22Rv1 (cell line): ENCODE measurements around the gene DDX60.

Source experiments
- H3K27ac ChIP-seq: fragments of 450-650 bp; 2 replicates; pipeline ENCODE4 v1.5.1; 2017
- ZFX ChIP-seq: fragments of 450-650 bp; IDR thresholded peaks from 2 replicates; pipeline ENCODE4 v1.6.1; 2017; ENCODE audit warnings: antibody characterized with exemption, borderline replicate concordance
- TF ChIP-seq, protein P1 (sequence below): fragments of 450-650 bp; IDR thresholded peaks from 2 replicates; pipeline ENCODE4 v1.5.1; 2017; ENCODE audit warnings: mild to moderate bottlenecking

Gene DDX60

DNA sequence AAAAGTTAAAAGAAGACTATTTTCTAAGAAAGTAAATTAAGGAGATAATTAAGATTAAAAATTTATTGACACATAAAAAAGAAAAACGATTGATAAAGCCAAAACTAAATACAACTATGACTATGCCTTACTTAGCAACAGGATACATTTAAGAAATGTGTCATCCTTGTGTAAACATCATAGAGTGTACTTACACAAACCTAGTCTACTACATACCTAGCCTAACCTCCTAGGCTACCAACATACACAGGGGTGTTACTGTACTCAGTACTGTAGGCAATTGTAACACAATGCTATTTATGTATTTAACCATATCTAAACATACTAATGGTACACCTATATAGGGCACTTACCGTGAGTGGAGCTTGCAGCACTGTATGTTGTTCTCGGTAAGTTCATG is 117.9 kb downstream of the DDX60 start:
- TF ChIP-seq, protein P1, sequence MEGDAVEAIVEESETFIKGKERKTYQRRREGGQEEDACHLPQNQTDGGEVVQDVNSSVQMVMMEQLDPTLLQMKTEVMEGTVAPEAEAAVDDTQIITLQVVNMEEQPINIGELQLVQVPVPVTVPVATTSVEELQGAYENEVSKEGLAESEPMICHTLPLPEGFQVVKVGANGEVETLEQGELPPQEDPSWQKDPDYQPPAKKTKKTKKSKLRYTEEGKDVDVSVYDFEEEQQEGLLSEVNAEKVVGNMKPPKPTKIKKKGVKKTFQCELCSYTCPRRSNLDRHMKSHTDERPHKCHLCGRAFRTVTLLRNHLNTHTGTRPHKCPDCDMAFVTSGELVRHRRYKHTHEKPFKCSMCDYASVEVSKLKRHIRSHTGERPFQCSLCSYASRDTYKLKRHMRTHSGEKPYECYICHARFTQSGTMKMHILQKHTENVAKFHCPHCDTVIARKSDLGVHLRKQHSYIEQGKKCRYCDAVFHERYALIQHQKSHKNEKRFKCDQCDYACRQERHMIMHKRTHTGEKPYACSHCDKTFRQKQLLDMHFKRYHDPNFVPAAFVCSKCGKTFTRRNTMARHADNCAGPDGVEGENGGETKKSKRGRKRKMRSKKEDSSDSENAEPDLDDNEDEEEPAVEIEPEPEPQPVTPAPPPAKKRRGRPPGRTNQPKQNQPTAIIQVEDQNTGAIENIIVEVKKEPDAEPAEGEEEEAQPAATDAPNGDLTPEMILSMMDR, result no peak
- no peak for TF ChIP-seq ZFX
- H3K27ac ChIP-seq, result no peak overlapping the region

DNA sequence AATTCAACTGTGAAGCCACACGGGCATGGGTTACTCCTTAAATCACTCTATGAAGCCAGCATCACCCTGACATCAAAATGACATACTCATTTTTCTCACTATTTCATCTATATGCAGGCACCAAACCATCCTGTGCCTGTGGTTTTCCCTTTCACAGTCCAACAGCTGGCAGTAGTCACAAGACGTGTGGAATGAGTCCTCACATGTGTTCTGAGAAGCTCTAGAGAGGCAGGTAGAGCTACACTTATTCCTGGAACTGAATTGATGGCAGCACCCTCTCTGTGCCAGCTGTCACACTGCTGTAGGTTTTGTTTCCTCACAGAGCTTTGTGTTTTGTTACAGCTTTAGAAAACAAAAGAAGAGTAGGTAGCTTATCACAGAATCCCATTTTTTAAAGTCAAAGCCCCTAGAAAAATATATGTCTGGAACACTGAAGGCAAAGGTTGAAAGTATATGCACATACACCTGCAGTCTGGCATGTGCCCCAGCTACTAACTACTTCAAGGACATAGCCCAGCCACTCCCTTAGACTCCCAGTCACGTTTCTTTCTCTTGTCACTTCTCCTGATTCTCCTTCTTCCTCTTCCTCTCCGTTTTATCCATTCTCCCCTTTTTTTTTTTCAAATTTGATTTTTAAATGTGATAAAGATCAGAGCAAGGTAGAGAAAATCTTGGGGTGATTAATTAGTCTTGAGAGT is 119.1 kb downstream of the DDX60 start:
- TF ChIP-seq, protein P1, result no peak
- no peak for TF ChIP-seq ZFX
- H3K27ac ChIP-seq, result no peak overlapping the region

DNA sequence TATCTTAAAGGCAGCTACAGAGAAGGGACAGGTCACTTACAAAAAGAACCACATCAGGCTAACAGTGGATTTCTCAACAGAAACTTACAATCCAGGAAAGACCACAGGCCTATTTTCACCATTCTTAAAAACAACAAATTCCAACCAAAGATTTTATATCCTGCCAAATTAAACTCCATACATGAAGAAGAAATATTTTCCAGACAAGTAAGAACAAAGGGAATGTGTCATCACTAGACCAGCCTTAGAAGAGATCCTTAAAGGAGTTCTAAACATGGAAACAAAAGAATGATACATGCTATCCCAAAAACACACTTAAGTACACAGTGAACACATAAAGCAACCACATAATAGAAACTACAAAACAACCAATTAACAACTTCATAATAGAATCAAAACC is 120.6 kb downstream of the DDX60 start:
- H3K27ac ChIP-seq, result no peak overlapping the region
- TF ChIP-seq, protein P1, result no peak
- no peak for TF ChIP-seq ZFX

DNA sequence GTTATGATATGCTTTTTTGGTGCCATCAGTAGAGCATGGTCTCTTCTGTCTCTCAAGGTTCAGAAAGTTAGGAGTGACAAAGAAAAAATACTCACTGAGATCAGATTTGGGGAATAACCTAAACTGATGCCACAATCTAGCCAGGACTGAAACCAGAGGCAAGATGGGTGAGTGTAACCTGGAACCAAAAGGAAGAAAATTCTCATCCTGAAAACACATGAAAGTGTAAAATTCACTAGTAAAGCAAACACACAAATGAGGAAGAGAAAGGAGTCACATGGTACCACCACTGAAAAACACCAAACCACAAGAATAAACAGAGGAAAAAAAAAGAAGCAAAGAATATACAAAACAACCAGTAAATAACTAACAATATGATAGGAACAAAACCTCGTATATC is 129.8 kb downstream of the DDX60 start:
- no peak overlapping the region for H3K27ac ChIP-seq
- TF ChIP-seq ZFX, result no peak
- TF ChIP-seq, protein P1, result no peak

DNA sequence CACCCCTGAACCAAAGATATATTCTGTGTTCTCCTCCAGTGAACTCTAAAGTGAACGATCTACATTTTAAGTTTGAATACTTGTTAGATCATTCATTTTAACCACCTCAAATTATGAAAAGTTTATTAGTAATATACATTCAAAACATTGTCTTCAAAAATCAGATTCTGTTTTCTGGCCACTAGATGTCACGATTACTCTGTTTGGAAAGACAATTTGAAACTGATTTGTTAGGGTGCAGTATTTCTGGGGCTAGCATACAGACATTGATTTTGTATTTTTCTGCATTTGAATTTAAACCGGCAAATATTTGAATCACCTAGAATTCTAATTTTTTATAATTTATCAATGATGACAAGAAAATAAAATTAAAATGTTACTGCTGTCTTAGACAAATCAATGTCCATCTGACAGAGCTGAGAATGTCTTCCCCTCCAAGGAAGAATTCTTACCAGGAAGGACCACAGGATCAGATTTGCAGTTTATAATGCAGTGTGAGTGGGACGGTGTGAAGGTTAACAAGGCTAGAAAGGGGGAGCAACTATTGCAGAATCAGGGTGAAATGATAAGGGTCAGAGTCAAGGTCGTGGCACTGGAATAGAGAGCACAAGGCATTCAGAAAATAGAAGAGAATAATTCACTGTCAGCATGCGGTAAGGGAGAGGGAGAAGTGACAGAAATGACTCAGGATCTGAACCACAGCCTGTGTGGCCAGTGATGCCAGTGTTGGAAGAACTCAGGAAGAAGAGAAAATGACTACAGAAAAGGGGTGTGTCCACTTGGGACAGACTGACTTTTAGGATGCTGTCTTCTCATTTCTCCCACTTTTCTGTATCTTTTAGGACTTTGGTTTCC is 134.6 kb downstream of the DDX60 start:
- no peak overlapping the region for H3K27ac ChIP-seq
- TF ChIP-seq, protein P1, result peak; percentile 78
- TF ChIP-seq ZFX, result no peak

DNA sequence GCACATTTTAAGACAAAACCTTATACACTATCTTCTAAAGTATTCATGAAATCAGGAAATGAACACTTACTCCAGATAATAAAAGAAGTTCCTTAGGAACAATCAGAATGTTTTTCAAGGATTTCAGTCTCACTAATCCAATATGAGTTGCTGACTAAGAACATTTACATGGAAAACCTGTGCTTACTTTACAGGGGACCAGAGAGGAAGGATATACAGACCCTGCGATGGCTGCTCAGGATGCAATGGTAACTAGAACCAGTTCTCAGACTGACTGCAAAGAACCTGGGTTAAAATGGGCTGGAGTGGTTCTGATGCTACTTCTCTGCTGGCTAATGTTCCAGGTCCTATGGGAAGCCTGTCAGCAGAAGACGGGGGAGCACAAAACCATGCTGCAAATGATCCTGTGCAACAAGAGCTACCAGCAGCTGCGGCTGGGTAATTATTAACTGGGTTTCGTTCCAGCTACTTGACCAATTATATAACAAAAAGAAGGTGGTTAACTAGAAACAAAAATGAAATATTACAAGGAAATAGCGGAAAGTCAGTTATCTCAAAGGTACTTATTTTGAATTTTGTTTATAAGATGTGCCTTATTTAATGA is 140.9 kb downstream of the DDX60 start:
- no peak overlapping the region for H3K27ac ChIP-seq
- no peak for TF ChIP-seq ZFX
- TF ChIP-seq, protein P1, result no peak

DNA sequence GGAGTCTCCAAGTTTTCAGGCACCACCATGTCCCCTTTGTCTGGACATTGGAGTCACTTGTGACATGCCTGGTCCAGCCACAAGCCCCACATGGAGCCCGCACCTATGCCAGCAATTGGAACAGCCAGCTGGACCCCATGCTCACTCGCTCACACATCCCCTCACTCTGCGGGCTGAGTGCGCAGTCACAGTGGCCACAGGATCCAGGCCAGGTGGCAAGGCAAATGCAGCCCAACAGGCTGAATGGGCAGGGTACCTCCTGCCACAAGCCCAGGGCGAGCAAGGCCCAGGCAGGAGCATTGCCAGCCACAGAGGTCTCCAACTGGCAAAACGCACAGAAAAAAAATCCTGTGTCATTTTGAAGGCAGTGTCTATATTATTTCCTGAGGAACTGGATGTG is 144.2 kb downstream of the DDX60 start:
- TF ChIP-seq, protein P1, result no peak
- TF ChIP-seq ZFX, result no peak
- H3K27ac ChIP-seq, result no peak overlapping the region
